HepG2 (cell line): ENCODE data around the gene S100A6. TPM values are rescaled to one million over a fixed set of nuclear protein-coding genes. Genes with fewer than 3 reads are reported as not detected.
A peak's percentile ranks its signal among the peaks of the same experiment; 100 is the strongest.

Experiments used
- ATAD3A ChIP-seq: sonication (generic); formaldehyde crosslinking; IDR thresholded peaks from 2 replicates; pipeline ENCODE4 v1.4.0; 2020; ENCODE audit warnings: missing genetic modification reagents
- BCLAF1 ChIP-seq: fragments of 450-650 bp; IDR thresholded peaks from 2 replicates; pipeline ENCODE4 v1.6.1; 2017; ENCODE audit warnings: mild to moderate bottlenecking
- FOSL1 ChIP-seq: sonication (generic); formaldehyde crosslinking; IDR thresholded peaks from 2 replicates; pipeline ENCODE4 v1.9.0; 2021; ENCODE audit warnings: missing genetic modification reagents, borderline replicate concordance
- FOXA3 ChIP-seq: IDR thresholded peaks from 2 replicates; pipeline ENCODE4 v1.6.1; 2016; ENCODE audit warnings: missing genetic modification reagents, missing compliant biosample characterization
- HDAC1 ChIP-seq: sonication (generic); formaldehyde crosslinking; IDR thresholded peaks from 2 replicates; pipeline ENCODE4 v1.5.1; 2020; ENCODE audit warnings: mild to moderate bottlenecking, missing genetic modification reagents
- NCOA1 ChIP-seq: sonication (generic); formaldehyde crosslinking; IDR thresholded peaks from 2 replicates; pipeline ENCODE4 v1.9.0; 2021; ENCODE audit warnings: missing genetic modification reagents
- RNF2 ChIP-seq: fragments of 450-650 bp; conservative IDR thresholded peaks from 2 replicates; pipeline ENCODE4 v1.6.1; 2016; ENCODE audit warnings: low read depth
- TEAD3 ChIP-seq: optimal IDR thresholded peaks from 2 replicates; pipeline ENCODE3; 2016; ENCODE audit warnings: borderline replicate concordance
- ZBTB34 ChIP-seq: sonication (generic); formaldehyde crosslinking; IDR thresholded peaks from 2 replicates; pipeline ENCODE4 v1.8.0; 2022; ENCODE audit warnings: mild to moderate bottlenecking, missing genetic modification reagents
- ZBTB37 ChIP-seq: sonication (generic); formaldehyde crosslinking; IDR thresholded peaks from 2 replicates; pipeline ENCODE4 v1.4.0; 2020; ENCODE audit warnings: mild to moderate bottlenecking, missing genetic modification reagents
- ZFP36 ChIP-seq: fragments of 150-350 bp; IDR thresholded peaks from 2 replicates; pipeline ENCODE4 v1.6.1; 2018; ENCODE audit warnings: borderline replicate concordance, low read length, low read depth; ENCODE audit not compliant: partially characterized antibody
- ZNF12 ChIP-seq: sonication (generic); formaldehyde crosslinking; IDR thresholded peaks from 2 replicates; pipeline ENCODE4 v1.5.0; 2020; ENCODE audit warnings: missing genetic modification reagents
- ZNF142 ChIP-seq: sonication (generic); formaldehyde crosslinking; IDR thresholded peaks from 2 replicates; pipeline ENCODE4 v1.4.0; 2020; ENCODE audit warnings: missing genetic modification reagents
- ZNF235 ChIP-seq: sonication (generic); formaldehyde crosslinking; IDR thresholded peaks from 2 replicates; pipeline ENCODE4 v1.8.1; 2023; ENCODE audit warnings: mild to moderate bottlenecking, missing genetic modification reagents, borderline replicate concordance
- ZNF263 ChIP-seq: sonication (generic); formaldehyde crosslinking; IDR thresholded peaks from 2 replicates; pipeline ENCODE4 v1.4.0; 2020; ENCODE audit warnings: missing genetic modification reagents
- ZNF547 ChIP-seq: sonication (generic); formaldehyde crosslinking; IDR thresholded peaks from 2 replicates; pipeline ENCODE4 v1.5.1; 2020; ENCODE audit warnings: mild to moderate bottlenecking, missing genetic modification reagents
- ZNF660 ChIP-seq: sonication (generic); formaldehyde crosslinking; IDR thresholded peaks from 2 replicates; pipeline ENCODE4 v1.5.1; 2020; ENCODE audit warnings: mild to moderate bottlenecking, low read depth, missing genetic modification reagents, borderline replicate concordance
- polyA plus RNA-seq, 8 experiments: library from polyadenylated mRNA; depleted of rRNA in 3 of 8; stranded (reverse) in 7 of 8; unstranded in 1 of 8; fragments of >200 nt; fragmentation: Illumina TruSeq in 4 of 8; extraction: Trizol in 4 of 8; gene quantifications; 2 replicates each; pipeline versions ENCODE4 v1.2.1 to v1.2.3, GENCODE V29; 2011 to 2016; ENCODE audit warnings: low read depth in 4 of 8, missing spikeins in 1 of 8, mixed read lengths in 1 of 8; ENCODE audit not compliant: insufficient read depth in 1 of 8
- total RNA-seq, 5 experiments: library from RNA; depleted of rRNA; stranded (reverse); fragments of >200 nt; fragmentation: Illumina TruSeq; extraction: Trizol; gene quantifications; 2 replicates each; pipeline ENCODE4 v1.2.3, GENCODE V29; 2016; ENCODE audit warnings: low read depth in 1 of 5

Gene S100A6
- total and polyA plus RNA-seq, 2 of the 13 experiments (the other 11 are each of a cell fraction or from before 2014, with no cell fraction given), result 72.9 to 85.0 TPM

- TF ChIP-seq ZNF660 (no peak), FOSL1 (CRISPR knock-in tag) (no peak), ZNF235 (CRISPR knock-in tag) (no peak), ZNF263 (CRISPR knock-in tag) (no peak), ZNF12 (CRISPR knock-in tag) (0 out of 2 replicates have a peak, but pooled peaks have one; percentile 43), ZBTB34 (CRISPR knock-in tag) (peak; percentile 60; the same call in 1 of the 2 replicates), ZBTB37 (CRISPR knock-in tag) (no peak), ZNF142 (CRISPR knock-in tag) (no peak), RNF2 (no peak), ZFP36 (no peak), FOXA3 (no peak; the same call in 1 of the 2 replicates), ZNF547 (CRISPR knock-in tag) (no peak), HDAC1 (CRISPR knock-in tag) (peak; percentile 28; the same call in 1 of the 2 replicates), ATAD3A (no peak), NCOA1 (CRISPR knock-in tag) (no peak), TEAD3 (CRISPR knock-in tag) (peak; percentile 51), BCLAF1 (no peak)
Observed at GRCh38 chr1:153545067-153546055, 9.6 kb upstream of the S100A6 start, which contains the start of gene S100A4 (continued).
